GM21576 (cell line): Measurements from ENCODE around the gene DNAJA3.

Source experiments
- ATAC-seq: cut with Tn5 transposase; IDR thresholded peaks from one replicate; pipeline ENCODE4 v1.9.1; 2021; ENCODE audit warnings: mild to moderate bottlenecking, moderate library complexity; ENCODE audit not compliant: unreplicated experiment

The DNAJA3 gene

DNA sequence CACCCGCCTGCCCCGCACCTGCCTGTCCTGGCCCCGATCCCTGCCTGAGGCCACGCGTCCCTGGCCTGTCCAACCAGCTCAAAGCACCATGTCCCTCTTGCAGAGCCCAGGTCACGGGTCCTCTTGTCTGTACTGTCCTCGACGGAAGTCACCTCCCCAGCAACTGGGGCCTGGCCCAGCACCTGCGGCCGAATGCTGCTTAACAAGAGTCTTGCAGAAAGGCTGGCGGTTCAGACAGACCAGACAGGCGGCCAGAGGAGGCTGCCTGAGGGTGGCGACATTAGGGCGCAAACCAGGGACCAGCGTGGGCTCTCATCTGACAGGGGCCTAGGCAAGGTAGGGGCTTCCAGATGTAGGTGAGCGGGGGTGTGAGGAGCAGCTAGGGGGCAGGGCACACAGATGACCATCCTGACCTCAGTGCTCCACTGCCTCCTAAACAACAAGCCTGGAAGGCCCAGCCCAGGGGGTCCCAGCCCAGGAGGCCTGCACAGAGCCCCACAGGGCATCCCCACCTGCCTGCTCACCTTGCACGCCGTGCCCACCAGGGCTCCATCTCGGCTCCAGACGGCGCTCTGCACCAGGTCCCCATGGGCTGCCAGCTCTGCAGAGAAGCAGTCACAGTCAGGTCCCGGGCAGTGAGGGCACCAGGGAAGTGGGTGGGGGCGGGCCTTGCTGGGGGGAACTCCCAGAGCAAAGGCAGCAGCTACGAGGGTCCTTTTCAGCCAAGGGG lies 20.5 kb upstream of the DNAJA3 start:
- ATAC-seq: no peak

DNA sequence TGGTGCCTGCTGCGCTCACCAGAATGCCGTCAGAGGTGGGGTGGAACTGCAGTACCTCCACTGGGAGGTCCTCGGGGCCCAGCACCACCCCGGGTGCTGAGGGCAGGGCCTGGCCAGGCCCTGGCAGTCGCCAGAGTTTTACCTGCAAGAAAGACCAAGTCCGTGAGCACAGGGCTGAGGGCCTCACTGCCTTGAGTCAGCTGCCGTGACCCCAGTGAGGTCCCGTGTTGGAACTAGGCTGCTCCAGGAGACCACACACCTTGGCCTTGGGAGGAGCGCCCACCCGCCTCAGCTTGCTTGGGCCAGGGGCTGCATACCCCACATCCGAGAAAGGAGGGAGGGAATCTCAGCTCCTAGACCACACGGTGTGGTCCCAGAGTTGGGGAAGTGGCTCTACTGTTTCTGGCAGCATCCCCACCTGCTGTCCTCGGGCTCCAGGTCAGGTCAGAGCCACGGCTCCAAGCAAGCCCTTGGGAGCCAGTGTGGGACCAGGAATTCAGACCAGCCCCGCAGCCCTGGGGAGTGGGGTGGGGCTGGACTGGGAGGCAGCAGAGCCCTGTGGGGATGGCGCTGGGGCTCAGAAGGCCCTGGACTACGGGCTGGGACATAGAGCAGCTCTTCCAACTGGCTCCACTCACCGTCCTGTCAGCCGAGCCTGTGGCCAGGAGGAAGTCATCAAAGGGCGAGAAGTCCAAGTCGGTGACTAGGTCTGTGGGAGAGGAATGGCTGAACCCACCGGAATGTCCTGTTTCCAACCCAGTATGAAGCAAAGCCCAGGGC lies 17.9 kb upstream of the DNAJA3 start:
- no peak for ATAC-seq

DNA sequence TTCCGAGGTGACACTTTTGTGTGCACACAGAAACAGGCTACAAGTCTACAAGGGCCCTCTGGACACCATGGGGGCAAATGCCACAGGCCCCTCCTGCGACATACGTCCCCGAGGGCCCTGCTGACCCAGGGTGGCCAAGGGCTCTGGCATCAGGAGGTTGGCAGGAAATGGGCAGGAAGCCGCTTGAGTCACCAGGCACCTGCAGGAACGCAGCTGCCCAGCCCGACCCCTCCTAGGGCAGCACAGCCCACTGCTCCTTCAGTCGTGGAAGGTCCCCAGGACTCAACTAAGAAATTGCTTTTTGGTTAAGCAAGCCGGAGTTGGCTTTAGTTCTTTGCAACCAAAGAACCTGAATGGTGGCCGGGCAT lies 17.4 kb upstream of the DNAJA3 start:
- no peak for ATAC-seq

DNA sequence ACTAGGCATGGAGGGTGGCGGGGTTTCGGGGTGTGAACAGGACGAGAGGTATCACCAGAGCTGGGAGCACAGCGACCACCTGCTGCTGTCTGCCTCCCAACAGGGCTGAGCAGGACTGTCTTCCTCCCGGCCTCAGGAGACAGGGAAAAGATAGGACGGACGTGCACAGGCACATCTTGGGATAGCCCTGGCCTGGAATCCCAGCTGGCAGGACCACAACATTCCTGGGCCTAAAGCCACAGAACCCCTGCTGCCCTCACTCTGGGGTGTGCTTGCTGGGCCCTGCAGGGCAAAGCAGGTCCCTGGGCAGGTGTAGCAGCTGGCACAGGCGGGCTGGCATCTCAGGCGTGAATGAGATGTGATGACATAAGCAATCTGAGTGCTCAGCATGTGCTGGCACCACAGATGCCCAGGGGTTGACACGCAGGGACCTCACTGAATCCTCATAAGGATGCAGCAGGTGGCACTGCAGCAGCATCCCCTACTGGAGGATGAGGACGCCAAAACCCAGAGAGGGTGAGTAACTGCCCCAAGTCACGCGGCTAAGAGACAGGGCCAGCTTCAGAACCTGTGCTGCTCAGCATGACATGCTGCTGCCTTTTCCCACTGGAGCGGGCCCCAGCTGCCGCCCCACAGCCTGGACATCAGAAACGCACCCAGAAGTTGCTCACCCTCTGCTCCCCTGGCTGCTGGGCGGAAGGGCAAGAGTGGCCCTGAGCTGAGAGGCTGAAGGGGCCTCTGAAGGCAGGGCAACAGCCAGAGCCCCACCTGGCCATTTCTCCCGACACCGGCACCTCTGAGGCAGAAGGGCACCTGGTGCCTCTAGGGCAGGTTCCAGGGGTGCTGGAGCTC lies 16.4 kb upstream of the DNAJA3 start:
- ATAC-seq: no peak

DNA sequence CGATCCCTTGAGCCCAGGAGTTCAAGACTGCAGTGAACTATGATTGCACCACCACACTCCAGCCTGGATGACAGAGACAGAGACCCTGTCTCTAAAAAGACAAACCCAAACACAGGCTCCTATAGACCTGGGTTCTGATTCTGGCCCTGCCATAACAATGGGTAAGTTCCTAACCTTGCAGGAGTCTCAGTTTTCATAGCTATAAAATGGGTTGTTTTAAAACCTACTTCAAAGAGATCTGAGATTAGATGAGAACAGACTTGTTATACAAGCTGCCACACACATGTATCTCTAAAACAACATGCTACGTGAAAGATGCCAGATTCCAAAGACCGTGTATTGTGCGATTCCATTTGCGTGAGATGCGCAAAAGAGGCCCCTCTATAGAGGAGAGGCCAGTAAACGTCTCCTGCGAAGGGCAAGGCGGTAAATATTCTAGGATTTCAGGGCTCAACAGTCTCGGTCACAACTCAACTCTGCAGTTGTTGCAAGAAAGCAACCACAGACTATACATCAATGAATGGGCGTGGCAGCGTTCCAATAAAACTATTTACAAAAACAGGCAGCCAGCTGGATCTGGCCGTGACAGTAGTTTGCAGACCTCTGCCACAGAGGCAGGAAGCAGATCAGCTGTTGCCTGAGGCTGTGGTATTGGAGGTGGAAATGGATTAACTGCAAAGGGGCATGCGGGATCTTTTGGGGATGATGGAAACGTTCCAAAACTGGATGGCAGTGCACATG lies 15.2 kb upstream of the DNAJA3 start:
- no peak for ATAC-seq

DNA sequence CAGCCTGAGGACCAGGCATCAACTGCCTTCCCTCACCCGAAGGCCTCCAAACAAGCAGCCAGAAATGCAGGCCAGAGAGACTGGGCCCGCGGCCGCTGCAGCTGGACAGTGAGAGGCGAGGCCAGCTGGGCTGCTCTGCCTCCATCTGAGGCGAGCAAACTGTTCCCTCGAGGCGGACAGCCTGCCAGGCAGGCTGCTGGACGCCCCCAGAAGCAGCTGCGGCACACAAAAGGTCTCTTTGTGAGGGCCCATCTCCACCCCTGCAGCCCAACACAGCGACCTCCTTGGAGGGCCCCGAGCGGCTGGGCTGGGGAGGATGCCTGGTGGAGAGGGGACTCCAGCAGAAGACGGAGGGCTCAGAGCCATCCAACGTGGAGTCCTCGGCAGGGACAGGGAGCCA lies 14.0 kb upstream of the DNAJA3 start:
- ATAC-seq: no peak

DNA sequence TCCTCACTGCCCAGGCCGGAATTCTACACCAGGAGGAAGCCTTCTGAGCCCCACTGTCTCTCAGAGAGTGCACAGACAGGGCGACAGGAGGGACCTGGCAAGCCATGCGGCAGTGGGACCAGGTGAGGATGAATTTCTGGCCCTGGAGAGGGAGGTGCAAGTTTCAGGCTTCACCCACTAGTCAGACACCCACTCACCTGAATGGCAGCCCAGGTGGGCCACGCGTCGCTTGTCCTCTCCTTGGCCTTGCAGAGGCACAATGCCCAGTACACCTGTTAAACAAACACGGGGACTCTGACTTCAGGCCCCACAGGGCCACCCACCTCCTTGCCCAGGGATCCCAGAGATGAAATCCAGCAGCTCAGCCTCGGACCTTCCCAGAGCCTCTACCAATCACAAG lies 13.5 kb upstream of the DNAJA3 start:
- ATAC-seq: no peak

DNA sequence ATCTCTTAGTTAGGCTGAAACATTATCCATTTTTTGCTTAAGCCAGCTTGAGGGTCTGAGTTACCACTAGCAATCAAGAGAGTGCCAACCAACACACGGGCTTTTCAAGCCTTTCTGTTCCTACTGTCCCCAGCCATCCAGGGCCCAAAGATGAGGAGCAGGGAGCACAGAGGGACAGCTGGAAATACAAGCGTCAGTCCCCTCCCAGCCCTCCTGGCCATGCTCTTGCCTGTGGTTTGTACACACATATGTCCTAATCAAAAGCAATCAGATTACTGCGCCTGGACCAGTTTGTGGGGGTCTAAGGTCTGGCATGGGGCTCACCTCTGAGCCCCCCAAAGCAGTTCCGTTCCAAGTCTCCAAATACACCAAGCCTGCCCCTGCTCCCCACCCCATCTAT lies 12.8 kb upstream of the DNAJA3 start:
- no peak for ATAC-seq

DNA sequence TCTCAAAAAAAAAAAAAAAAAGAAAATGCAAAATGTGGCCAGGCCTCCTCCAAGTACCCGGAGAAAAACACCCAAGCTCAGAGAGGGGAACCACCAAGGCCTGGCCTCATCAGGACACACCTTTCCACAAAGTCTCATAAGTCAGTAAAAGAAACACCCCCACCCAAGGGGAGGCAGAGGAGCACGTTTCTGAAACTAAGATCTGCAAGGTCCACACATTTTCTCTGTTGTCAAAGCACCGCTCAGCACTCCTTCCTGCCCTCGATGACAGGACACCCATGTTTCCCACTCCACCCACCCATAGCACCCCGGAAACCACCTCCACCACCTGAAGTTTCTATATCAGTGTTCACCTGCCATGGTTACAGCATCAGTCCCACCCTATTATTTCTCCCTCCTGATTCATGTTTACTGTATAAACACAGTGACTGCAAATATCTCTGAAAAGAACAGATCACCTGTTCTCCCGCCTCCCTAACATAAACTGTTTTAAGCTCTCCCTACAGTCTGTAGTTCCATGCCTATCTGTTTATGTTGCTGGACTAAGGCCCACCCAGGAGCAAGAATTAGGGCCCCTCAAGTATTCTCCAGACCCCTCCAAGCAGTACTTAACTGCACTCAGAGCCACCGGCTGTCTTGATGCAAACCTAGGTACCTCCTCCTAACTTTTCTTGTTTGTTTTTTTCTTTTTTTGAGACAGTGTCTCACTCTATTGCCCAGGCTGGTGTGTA lies 11.3 kb upstream of the DNAJA3 start:
- ATAC-seq: peak; percentile 57

DNA sequence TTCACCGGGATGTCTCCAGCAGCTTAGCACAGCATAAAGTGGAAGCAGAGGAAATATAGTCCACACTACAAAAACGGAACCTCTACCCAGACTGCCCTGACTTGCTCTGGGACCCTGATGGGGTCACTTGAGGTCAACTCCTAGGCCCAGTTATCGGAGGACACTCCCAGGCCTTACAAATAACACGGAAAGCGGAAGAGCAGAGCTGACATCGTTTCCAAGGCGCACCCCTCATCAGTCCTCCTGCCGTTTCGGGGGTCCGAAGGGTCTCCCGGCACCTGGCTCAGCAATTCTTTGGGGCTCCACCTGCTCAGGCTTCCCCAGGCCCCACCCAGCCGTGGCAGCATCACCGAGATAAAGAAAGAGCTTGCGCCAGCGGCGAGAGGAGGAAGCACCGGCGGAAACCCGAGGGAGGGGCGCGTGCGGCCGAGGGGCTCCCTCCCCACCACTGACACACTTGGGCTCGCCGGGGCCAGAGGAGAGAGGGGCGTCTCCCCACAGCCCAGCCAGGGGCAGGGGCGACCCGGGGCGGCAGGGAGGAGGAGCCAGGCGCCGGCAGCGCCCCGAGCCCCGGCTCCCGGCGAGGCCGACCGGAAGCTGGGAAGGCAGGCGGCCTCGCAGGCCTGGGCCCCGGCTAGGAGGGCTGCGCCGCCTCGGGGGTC lies 10.0 kb upstream of the DNAJA3 start:
- no peak for ATAC-seq

DNA sequence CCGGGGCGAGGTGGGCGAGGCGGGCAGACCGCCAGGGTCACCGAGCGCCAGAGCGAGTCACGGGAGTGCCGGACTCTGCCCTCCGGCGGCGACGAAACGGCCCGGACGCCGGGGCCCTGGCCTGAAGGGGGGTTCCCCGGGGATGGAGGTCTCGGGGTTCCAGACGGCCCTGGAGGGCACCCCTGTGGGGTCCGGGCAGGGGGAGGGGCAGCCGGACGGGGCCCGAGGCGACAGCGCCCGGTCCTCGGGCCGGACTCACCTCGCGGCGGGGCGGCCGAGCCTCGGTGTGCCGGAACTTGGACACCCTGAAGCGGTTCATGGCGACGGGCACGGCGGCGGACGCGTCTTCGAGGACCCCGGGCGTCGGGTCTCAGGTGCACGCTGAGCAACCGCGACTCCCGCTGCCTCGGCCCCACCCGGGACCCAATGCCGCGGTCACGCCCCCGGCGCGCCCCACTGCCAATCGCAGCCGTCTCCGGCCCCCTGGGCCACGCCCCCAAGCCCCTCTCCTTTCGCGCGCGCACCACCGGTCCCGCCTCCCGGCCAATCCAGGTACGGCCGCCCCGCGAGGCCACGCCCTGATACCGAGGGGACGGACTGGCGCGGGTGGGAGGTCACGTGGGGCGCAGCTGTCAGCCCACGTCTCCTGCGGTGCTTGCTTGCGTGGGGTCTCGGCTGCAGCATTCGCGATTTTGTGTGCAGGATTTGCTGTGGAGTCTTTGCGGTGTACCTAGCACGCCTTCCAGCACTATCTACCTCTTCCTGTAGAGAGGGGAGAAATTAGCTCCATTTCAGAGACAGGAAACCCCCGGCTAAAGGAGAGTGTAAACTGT lies 9.3 kb upstream of the DNAJA3 start, which contains the start of gene CORO7:
Gene CORO7 (minus strand): TSS at position 397 of the 833 bp plus-strand sequence. CDS start 78 bp downstream, at position 319.
- ATAC-seq: peak; percentile 53

DNA sequence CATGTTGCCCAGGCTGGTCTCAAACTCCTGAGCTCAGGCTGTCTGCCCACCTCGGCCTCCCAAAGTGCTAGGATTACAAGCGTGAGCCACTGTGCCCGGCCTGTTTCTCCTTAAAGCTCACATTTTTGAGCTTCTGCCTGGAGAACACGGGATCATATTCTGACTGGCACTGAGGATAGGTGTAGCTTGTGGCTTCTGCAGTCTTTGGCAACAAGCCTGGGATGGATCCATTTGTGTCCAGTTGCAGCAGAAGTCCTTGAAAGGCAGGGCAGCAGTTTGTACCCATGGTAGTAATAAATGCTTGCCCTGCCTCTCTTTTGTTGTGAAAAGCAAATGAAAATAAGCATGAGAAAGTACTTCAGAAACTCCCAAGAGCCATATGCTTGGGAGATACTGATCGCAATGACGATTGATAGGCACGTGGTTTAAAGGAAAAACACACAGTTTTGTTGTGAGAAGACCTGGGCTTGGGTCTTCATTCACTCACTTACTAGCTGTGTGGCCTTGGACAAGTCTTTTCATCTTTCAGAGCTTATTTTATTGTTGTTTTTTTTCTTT lies 6.2 kb upstream of the DNAJA3 start:
- no peak for ATAC-seq

DNA sequence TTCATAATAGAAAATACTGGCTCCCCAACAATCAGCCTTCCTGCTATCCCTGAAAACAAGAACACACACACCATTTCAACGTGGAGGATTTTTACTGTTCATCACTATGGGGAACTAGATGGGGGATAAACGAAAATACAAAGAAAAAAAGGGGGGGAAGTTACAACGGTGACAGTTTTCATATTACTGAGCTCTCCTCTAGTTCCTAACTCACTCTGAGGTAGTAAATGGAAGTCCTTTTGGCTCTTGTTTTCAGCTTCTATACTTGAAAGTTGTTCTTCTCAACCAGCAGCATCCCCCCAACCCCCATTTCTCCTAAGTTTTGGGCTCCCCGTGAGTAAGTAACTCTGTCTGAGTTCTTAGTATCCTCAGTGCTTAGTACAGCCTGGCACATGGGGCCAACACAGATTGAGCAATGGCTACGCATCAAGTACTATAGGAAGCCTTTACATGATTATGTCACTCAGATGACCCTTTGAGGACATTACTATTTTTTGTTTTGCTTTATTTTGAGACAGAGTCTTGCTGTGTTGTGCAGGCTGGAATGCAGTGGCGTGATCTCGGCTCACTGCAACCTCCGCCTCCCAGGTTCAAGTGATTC lies 5.1 kb upstream of the DNAJA3 start:
- no peak for ATAC-seq

DNA sequence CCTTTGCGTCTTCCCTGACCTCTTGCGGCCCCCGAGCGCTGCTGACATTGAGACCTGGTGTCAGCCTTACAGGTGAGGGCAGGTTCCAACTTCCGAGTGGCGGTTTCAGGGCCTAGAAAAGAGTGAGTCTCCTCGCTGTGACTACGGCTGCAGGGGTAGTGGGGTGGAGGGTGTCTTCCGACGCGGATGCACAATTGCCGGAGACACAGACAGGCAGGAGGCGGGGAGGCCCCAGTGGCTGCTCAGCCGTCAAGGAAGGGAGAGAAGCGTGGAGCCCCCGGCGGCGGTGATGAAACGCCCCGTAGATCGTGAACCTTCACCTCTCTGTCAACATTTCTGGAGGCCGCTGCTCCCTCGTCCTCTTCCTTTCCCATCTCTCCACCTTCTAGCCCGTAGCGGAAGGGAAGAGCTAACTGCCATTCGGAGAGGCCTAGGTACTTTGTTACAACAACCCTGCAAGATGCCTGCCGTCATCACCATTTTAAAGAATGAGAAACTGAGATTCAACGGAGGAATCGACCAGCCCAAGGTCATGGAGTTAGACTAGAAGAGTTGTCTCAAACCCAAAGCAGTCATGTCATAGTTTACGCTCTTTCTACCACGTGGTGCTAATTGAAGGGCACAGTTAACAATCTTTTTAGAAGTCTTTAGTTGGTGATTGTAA lies 485 bp downstream of the DNAJA3 start:
- ATAC-seq: peak; percentile 26

DNA sequence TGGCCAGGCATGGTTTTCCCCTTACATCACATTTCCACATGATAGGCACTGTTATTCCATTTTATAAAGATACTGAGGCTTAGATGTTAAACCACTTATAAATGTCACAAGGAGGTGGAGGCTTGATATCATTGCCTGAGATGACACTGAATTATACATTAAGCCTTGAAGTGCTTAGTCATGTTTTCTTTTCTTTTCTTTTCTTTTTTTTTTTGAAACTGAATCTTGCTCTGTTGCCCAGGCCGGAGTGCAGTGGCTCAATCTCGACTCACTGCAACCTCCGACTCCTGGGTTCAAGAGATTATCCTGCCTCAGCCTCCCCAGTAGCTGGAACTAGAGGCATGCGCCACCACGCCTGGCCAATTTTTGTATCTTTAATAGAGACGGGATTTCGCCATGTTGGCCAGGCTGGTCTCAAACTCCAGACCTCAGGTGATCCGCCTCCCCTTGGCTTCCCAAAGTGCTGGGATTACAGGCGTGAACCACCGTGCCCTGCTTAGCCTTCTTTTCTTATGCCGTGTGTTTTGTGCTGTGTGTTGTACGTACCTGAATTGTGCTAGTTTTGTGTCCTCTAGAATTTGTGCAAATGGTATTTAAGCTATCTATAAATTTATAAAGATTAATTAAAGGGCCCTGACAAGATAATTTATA lies 1.2 kb downstream of the DNAJA3 start:
- no peak for ATAC-seq

DNA sequence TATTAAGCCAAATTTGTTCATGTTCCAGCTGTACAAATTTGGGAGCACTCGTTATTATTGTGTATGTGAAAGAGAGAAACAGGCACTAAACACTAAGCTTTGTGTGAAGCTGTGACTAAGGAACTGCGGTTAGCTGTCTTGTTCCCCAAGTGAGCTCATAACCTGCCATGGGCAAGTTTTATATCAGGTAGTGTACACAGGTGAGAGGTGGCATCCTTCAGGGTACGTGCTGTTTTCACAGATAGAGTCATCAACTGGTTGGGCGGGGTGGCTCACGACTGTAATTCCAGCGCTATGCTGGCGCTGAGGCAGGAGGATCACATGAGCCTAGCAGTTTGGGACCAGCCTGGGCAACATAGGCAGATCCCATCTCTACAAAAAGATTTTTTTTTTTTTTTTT lies 2.8 kb downstream of the DNAJA3 start:
- no peak for ATAC-seq

DNA sequence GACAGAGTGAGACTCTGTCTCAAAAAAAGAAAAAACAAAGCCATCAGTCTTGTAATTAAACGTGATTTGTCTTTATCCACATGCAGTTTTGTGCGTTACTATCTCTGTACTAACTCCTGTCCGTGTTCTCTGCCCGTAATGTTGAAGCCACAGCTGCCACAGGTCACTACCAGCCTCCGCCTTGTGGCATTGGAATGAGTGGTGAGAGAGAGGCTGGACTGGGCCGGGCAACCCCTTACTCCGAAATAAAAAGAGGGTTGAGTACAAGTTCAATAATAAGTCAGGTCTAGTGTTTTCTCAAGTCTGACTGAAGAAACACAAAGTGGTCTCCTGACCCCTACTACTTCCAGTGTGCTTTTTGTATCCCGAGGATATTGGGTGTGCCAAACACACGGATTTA lies 5.4 kb downstream of the DNAJA3 start:
- ATAC-seq: no peak
